ENCODE data around the gene ZFP36.

DNA sequence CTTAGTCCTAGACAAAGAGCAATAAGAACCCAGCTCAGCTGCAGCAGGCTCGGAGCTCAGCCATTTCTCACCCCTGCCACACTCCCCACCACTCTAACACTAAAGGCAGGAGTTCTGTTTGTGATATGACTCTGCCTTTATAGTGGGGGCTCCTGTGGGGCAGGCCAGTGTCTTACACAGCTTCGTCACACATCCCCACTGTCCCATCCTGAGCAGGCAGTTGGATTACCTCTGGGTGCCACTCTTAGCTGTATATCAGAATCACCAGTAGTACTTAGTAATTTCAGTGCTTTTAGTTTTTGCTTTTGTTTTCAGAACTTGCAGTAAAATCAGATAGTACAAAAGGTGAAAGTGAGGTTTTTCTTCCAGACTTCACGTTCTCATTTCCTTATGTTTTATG is 47.6 kb upstream of the ZFP36 start:
- no peak for TF ChIP-seq EZH2 (IDR thresholded peaks at IDR 0.05; ENCODE audit: low read length, missing control alignments)
- TF ChIP-seq, protein P1, sequence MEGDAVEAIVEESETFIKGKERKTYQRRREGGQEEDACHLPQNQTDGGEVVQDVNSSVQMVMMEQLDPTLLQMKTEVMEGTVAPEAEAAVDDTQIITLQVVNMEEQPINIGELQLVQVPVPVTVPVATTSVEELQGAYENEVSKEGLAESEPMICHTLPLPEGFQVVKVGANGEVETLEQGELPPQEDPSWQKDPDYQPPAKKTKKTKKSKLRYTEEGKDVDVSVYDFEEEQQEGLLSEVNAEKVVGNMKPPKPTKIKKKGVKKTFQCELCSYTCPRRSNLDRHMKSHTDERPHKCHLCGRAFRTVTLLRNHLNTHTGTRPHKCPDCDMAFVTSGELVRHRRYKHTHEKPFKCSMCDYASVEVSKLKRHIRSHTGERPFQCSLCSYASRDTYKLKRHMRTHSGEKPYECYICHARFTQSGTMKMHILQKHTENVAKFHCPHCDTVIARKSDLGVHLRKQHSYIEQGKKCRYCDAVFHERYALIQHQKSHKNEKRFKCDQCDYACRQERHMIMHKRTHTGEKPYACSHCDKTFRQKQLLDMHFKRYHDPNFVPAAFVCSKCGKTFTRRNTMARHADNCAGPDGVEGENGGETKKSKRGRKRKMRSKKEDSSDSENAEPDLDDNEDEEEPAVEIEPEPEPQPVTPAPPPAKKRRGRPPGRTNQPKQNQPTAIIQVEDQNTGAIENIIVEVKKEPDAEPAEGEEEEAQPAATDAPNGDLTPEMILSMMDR (conservative IDR thresholded peaks at IDR 0.05 in 1 of 2, IDR thresholded peaks at IDR 0.05 in 1 of 2; ENCODE audit: low read depth in 1 of 2, low read length in 2 of 2): no peak

Measured in fibroblast of lung (primary cell).